ENCODE results near the gene ZNF414.

- TF ChIP-seq EZH2 (IDR thresholded peaks at IDR 0.05; ENCODE audit: borderline replicate concordance, insufficient read depth, low read length, poor library complexity, severe bottlenecking) (no peak), POLR2AphosphoS5 (IDR thresholded peaks at IDR 0.05) (no peak), MXI1 (conservative IDR thresholded peaks at IDR 0.05; ENCODE audit: poor library complexity, severe bottlenecking) (no peak)
- TF ChIP-seq, protein P1, sequence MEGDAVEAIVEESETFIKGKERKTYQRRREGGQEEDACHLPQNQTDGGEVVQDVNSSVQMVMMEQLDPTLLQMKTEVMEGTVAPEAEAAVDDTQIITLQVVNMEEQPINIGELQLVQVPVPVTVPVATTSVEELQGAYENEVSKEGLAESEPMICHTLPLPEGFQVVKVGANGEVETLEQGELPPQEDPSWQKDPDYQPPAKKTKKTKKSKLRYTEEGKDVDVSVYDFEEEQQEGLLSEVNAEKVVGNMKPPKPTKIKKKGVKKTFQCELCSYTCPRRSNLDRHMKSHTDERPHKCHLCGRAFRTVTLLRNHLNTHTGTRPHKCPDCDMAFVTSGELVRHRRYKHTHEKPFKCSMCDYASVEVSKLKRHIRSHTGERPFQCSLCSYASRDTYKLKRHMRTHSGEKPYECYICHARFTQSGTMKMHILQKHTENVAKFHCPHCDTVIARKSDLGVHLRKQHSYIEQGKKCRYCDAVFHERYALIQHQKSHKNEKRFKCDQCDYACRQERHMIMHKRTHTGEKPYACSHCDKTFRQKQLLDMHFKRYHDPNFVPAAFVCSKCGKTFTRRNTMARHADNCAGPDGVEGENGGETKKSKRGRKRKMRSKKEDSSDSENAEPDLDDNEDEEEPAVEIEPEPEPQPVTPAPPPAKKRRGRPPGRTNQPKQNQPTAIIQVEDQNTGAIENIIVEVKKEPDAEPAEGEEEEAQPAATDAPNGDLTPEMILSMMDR (IDR thresholded peaks at IDR 0.05; ENCODE audit: poor library complexity, severe bottlenecking) = no peak
- TF ChIP-seq, protein P2, sequence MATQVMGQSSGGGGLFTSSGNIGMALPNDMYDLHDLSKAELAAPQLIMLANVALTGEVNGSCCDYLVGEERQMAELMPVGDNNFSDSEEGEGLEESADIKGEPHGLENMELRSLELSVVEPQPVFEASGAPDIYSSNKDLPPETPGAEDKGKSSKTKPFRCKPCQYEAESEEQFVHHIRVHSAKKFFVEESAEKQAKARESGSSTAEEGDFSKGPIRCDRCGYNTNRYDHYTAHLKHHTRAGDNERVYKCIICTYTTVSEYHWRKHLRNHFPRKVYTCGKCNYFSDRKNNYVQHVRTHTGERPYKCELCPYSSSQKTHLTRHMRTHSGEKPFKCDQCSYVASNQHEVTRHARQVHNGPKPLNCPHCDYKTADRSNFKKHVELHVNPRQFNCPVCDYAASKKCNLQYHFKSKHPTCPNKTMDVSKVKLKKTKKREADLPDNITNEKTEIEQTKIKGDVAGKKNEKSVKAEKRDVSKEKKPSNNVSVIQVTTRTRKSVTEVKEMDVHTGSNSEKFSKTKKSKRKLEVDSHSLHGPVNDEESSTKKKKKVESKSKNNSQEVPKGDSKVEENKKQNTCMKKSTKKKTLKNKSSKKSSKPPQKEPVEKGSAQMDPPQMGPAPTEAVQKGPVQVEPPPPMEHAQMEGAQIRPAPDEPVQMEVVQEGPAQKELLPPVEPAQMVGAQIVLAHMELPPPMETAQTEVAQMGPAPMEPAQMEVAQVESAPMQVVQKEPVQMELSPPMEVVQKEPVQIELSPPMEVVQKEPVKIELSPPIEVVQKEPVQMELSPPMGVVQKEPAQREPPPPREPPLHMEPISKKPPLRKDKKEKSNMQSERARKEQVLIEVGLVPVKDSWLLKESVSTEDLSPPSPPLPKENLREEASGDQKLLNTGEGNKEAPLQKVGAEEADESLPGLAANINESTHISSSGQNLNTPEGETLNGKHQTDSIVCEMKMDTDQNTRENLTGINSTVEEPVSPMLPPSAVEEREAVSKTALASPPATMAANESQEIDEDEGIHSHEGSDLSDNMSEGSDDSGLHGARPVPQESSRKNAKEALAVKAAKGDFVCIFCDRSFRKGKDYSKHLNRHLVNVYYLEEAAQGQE (IDR thresholded peaks at IDR 0.05; ENCODE audit: borderline replicate concordance) = no peak
Observed at GRCh38 chr19:8530061-8530679, 16.2 kb upstream of the ZNF414 start.
